Loucy (cell line): ENCODE results near the gene INKA1.
A peak's percentile ranks its signal among the peaks of the same experiment; 100 is the strongest.

Experiments used
- H2AFZ ChIP-seq: fragments of 200-600 bp; sonication (generic); 2 replicates; pipeline ENCODE4 v1.6.0; 2016; ENCODE audit warnings: antibody characterized with exemption, mild to moderate bottlenecking, low read length, moderate library complexity
- H3F3A ChIP-seq: fragments of 200-600 bp; 2 replicates; pipeline ENCODE4 v1.6.0; 2016; ENCODE audit warnings: antibody characterized with exemption, low read depth, mild to moderate bottlenecking
- H3K27me3 ChIP-seq: fragments of 200-600 bp; sonication (generic); 2 replicates; pipeline ENCODE4 v1.6.1; 2014; ENCODE audit warnings: low read length, mild to moderate bottlenecking; ENCODE audit not compliant: insufficient read depth, poor library complexity, severe bottlenecking
- H3K36me3 ChIP-seq: fragments of 200-600 bp; sonication (generic); 2 replicates; pipeline ENCODE4 v1.6.1; 2016; ENCODE audit warnings: low read length; ENCODE audit not compliant: insufficient read depth
- H3K4me1 ChIP-seq: fragments of 200-600 bp; sonication (generic); 2 replicates; pipeline ENCODE4 v1.5.1; 2014; ENCODE audit warnings: low read length, mild to moderate bottlenecking; ENCODE audit not compliant: insufficient read depth, poor library complexity, severe bottlenecking
- H3K4me2 ChIP-seq: fragments of 200-600 bp; sonication (generic); 2 replicates; pipeline ENCODE4 v1.6.0; 2014; ENCODE audit warnings: antibody characterized with exemption, low read length, low read depth, mild to moderate bottlenecking; ENCODE audit not compliant: poor library complexity, severe bottlenecking
- H3K4me3 ChIP-seq: fragments of 200-600 bp; sonication (generic); 2 replicates; pipeline ENCODE4 v1.5.1; 2014; ENCODE audit warnings: low read length, mild to moderate bottlenecking, mixed read lengths; ENCODE audit not compliant: poor library complexity, severe bottlenecking
- H3K79me2 ChIP-seq: fragments of 200-600 bp; sonication (generic); 2 replicates; pipeline ENCODE4 v1.6.1; 2014; ENCODE audit warnings: low read length; ENCODE audit not compliant: insufficient read depth
- H3K9ac ChIP-seq: fragments of 200-600 bp; sonication (generic); 2 replicates; pipeline ENCODE4 v1.6.0; 2014; ENCODE audit warnings: mild to moderate bottlenecking, low read depth, low read length, moderate library complexity; ENCODE audit not compliant: poor library complexity, severe bottlenecking
- H3K9me2 ChIP-seq: fragments of 200-600 bp; sonication (generic); replicated peaks from 2 replicates; pipeline ENCODE4 v1.6.1; 2016; ENCODE audit warnings: low read depth, low read length, mixed read lengths
- H3K9me3 ChIP-seq: fragments of 200-600 bp; sonication (generic); 2 replicates; pipeline ENCODE4 v1.6.1; 2014; ENCODE audit warnings: mild to moderate bottlenecking, antibody characterized with exemption, low read length, low read depth; ENCODE audit not compliant: insufficient read depth
- H4K20me1 ChIP-seq: fragments of 200-600 bp; sonication (generic); 2 replicates; pipeline ENCODE4 v1.6.0; 2014; ENCODE audit warnings: antibody characterized with exemption, low read length, mild to moderate bottlenecking; ENCODE audit not compliant: insufficient read depth, poor library complexity, severe bottlenecking
- EZH2phosphoT487 ChIP-seq: fragments of 200-600 bp; IDR thresholded peaks from 2 replicates; pipeline ENCODE4 v1.6.1; 2018; ENCODE audit warnings: antibody characterized with exemption, mild to moderate bottlenecking, moderate library complexity, borderline replicate concordance
- TF ChIP-seq, protein P1 (sequence below): fragments of 200-600 bp; sonication (generic); conservative IDR thresholded peaks from 2 replicates; pipeline ENCODE4 v1.5.1; 2014; ENCODE audit warnings: mild to moderate bottlenecking, antibody characterized with exemption, low read length

The INKA1 gene

DNA sequence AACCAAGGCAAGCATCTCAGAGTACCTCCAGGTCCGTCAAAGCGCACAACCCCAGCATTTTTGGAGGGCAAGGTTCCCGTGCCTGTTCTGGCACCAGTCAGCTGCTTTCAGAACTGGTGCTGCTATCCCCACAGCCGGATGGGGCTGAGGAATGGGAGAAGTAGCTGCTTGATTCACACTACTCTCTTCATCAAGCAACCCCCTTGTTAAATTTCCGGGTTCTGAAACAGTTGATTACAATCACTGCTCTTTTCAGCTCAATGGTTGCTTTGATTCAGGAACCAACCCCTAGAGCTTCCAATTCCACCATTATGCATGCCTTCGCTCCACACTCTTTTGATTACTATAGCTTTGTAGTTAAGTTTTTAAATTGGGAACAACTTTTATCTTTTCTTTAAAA is 23.0 kb downstream of the INKA1 start:
- no peak overlapping the region for H3K4me3 ChIP-seq
- H3K4me2 ChIP-seq, result no peak overlapping the region
- H3K9me2 ChIP-seq, result no peaks in the 10 kb centered on the region
- H3K9me3 ChIP-seq, result no peaks in the 10 kb centered on the region
- H2AFZ ChIP-seq, result no peak overlapping the region
- H3K36me3 ChIP-seq, result peaks cover 29% of the 10 kb centered on the region; the same call in 1 of the 2 replicates
- H3F3A ChIP-seq, result no peaks in the 10 kb centered on the region
- H3K4me1 ChIP-seq, result no peaks in the 10 kb centered on the region
- TF ChIP-seq, protein P1, sequence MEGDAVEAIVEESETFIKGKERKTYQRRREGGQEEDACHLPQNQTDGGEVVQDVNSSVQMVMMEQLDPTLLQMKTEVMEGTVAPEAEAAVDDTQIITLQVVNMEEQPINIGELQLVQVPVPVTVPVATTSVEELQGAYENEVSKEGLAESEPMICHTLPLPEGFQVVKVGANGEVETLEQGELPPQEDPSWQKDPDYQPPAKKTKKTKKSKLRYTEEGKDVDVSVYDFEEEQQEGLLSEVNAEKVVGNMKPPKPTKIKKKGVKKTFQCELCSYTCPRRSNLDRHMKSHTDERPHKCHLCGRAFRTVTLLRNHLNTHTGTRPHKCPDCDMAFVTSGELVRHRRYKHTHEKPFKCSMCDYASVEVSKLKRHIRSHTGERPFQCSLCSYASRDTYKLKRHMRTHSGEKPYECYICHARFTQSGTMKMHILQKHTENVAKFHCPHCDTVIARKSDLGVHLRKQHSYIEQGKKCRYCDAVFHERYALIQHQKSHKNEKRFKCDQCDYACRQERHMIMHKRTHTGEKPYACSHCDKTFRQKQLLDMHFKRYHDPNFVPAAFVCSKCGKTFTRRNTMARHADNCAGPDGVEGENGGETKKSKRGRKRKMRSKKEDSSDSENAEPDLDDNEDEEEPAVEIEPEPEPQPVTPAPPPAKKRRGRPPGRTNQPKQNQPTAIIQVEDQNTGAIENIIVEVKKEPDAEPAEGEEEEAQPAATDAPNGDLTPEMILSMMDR, result no peak
- no peak for TF ChIP-seq EZH2phosphoT487
- H4K20me1 ChIP-seq, result no peaks in the 10 kb centered on the region
- H3K27me3 ChIP-seq, result no peaks in the 10 kb centered on the region
- H3K79me2 ChIP-seq, result no peaks in the 10 kb centered on the region
- H3K9ac ChIP-seq, result no peak overlapping the region

DNA sequence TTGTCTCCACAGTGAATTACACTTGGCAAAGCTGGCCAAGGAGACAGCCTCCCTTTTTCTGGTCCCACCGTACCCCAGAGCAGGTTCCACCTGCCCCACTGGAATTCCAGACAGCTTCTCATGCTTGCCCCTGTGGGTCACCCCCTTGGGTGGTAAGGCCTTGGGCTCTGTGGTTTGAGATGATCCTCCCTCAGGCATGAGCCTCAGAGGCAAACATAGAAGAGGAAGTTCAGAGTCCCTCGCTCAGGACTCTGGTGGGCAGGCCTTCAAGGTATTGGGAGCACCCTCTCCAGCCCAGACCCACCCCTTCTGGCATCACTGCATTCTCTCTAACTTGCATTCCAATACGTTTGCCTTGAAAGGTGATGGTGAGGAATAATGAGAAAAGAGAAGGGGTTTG is 28.3 kb downstream of the INKA1 start:
- Histone ChIP-seq H4K20me1 (no peaks in the 10 kb centered on the region), H3K27me3 (no peaks in the 10 kb centered on the region), H3K9me3 (no peaks in the 10 kb centered on the region), H3F3A (no peaks in the 10 kb centered on the region), H3K4me2 (no peak overlapping the region), H3K36me3 (peaks cover 40% of the 10 kb centered on the region; the same call in 1 of the 2 replicates), H3K79me2 (no peaks in the 10 kb centered on the region), H3K9ac (no peak overlapping the region), H3K9me2 (no peaks in the 10 kb centered on the region), H3K4me1 (no peaks in the 10 kb centered on the region), H2AFZ (no peak overlapping the region), H3K4me3 (no peak overlapping the region)
- TF ChIP-seq, protein P1, result no peak
- no peak for TF ChIP-seq EZH2phosphoT487

DNA sequence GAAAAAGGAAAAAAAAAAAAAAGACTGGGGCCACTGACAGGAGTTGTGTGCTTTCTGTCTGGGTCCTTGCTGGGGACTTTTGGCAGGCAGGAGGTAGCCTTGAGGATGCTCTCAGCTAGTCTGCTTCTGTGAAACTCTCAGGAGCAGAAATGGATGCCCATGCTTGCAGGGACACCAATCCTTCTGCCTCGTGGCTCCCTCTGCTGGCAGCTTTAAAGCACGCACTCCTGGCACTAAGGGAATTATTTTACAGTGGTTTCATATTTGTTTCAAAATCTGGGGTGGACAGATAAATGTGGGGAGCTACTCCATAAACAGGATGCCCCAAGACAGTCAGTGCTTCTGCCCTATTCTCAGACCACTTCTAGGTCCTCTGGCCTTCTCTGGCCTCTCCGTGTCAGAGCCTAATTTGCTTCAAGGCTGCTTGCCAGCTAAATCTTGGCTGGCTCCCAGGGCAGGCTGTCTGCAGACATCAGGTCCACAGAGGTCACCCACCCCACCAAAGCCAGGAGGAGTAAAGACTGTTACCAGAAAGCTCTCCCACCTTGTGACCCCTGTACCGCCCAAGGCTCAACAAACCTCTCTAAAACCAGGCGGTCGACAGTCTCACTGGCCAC is 36.2 kb downstream of the INKA1 start:
- Histone ChIP-seq H2AFZ (no peak overlapping the region), H3K4me2 (no peak overlapping the region), H3K36me3 (peaks cover 6% of the 10 kb centered on the region; the same call in 1 of the 2 replicates), H4K20me1 (no peaks in the 10 kb centered on the region), H3K9me2 (no peaks in the 10 kb centered on the region), H3K4me1 (peaks cover 12% of the 10 kb centered on the region), H3K9ac (no peak overlapping the region), H3F3A (no peaks in the 10 kb centered on the region), H3K79me2 (no peaks in the 10 kb centered on the region), H3K27me3 (no peaks in the 10 kb centered on the region), H3K4me3 (no peak overlapping the region), H3K9me3 (no peaks in the 10 kb centered on the region)
- TF ChIP-seq, protein P1, result peak; percentile 96
- TF ChIP-seq EZH2phosphoT487, result no peak
